ENCODE measurements around the gene DDX3X.
A peak's percentile ranks its signal among the peaks of the same experiment; 100 is the strongest.
"Not testable (repeated sequence)": the region's sequence is repeated elsewhere in the genome, so short reads cannot be mapped to it uniquely, and the experiment has no call there.

Gene DDX3X

DNA sequence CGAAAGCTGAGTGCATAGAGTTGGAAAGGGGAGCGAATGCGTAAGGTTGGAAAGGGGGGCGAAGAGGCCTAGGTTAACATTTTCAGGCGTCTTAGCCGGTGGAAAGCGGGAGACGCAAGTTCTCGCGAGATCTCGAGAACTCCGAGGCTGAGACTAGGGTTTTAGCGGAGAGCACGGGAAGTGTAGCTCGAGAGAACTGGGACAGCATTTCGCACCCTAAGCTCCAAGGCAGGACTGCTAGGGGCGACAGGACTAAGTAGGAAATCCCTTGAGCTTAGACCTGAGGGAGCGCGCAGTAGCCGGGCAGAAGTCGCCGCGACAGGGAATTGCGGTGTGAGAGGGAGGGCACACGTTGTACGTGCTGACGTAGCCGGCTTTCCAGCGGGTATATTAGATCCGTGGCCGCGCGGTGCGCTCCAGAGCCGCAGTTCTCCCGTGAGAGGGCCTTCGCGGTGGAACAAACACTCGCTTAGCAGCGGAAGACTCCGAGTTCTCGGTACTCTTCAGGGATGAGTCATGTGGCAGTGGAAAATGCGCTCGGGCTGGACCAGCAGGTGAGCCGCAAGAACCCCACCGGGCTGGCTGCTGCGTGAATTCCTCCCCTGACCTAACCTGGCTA is at the start of gene DDX3X:
Gene DDX3X (plus strand): TSS at position 419 of the 619 bp plus-strand sequence. CDS start 91 bp downstream, at position 510.
- Histone ChIP-seq H3K4me3 (ENCODE audit: low read length in 2 of 2) (peak within 1 kb of the TSS; percentile 86 to 98), H3K27me3 (ENCODE audit: control insufficient read depth in 1 of 2, insufficient read depth in 2 of 2, low read length in 2 of 2) (no peaks in the 10 kb centered on the region), H3K9me3 (ENCODE audit: control insufficient read depth in 2 of 2, low read length in 2 of 2) (no peaks in the 10 kb centered on the region), H3K36me3 (ENCODE audit: control insufficient read depth in 2 of 2, insufficient read depth in 2 of 2, low read length in 2 of 2) (peaks cover 0 to 4% of the 10 kb centered on the region in 2 donors), H3K9ac (ENCODE audit: low read length in 2 of 2) (peak within 1 kb of the TSS; percentile 99 to 100), H3K4me1 (ENCODE audit: control insufficient read depth, insufficient read depth, low read length) (peaks cover 30% of the 10 kb centered on the region), H3K27ac (ENCODE audit: low read length) (peak within 1 kb of the TSS; percentile 100)

GRCh38 chrX:41285928-41286327 is 48.0 kb upstream of the DDX3X start:
- not testable (repeated sequence) for H3K27ac ChIP-seq (ENCODE audit: low read length); H3K9me3 ChIP-seq (ENCODE audit: control insufficient read depth in 2 of 2, low read length in 2 of 2); H3K36me3 ChIP-seq (ENCODE audit: control insufficient read depth in 2 of 2, insufficient read depth in 2 of 2, low read length in 2 of 2); H3K9ac ChIP-seq (ENCODE audit: low read length in 2 of 2); H3K4me1 ChIP-seq (ENCODE audit: control insufficient read depth, insufficient read depth, low read length); H3K27me3 ChIP-seq (ENCODE audit: control insufficient read depth in 1 of 2, insufficient read depth in 2 of 2, low read length in 2 of 2); H3K4me3 ChIP-seq (ENCODE audit: low read length in 2 of 2)

DNA sequence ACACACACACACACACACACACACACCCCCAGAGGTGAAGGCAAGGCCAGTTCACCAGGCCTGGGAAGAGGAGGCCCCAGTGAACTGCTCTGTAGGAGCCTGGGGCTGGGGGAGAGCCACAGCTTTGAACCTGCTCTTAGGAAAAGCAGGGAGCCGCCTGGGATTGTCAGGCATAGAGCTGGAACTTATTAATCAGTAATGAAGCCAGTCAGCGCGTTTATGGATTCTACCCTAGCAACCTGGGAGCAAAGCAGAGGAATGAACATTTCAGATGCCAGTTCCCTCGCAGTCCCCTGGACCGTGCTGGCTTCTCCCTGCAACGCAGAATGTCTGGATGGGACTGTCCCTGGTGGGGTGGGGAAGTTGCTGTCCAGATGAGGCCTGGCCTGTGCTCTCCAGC is 45.3 kb upstream of the DDX3X start:
- peaks cover 0 to 6% of the 10 kb centered on the region in 2 donors for H3K27me3 ChIP-seq (ENCODE audit: control insufficient read depth in 1 of 2, insufficient read depth in 2 of 2, low read length in 2 of 2)
- H3K36me3 ChIP-seq (ENCODE audit: control insufficient read depth in 2 of 2, insufficient read depth in 2 of 2, low read length in 2 of 2), result no peaks in the 10 kb centered on the region
- no peaks in the 10 kb centered on the region for H3K4me1 ChIP-seq (ENCODE audit: control insufficient read depth, insufficient read depth, low read length)

DNA sequence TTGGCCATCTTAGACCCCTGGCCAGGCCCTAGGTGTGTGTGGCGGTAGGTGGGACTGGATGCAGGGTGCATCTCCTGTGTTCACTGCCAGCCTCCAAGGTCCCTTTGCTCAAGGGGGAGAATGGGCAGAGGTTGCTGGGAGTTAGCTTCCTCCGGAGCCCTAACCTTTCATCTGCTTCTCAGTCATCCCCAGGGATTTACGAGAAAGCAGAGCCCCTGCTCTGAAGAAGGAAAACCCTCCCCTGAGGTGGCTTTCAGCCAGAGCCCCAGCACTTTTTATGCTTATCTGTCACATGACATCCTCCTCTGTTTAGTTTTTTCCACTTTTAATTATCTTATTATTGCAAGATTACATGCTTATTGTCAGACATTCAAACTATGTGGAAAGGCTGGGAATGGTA is 44.9 kb upstream of the DDX3X start:
- H3K9ac ChIP-seq (ENCODE audit: low read length in 2 of 2), result no peak overlapping the region
- H3K4me3 ChIP-seq (ENCODE audit: low read length in 2 of 2), result no peak overlapping the region
- H3K4me1 ChIP-seq (ENCODE audit: control insufficient read depth, insufficient read depth, low read length), result no peaks in the 10 kb centered on the region
- no peaks in the 10 kb centered on the region for H3K36me3 ChIP-seq (ENCODE audit: control insufficient read depth in 2 of 2, insufficient read depth in 2 of 2, low read length in 2 of 2)
- peaks cover 0 to 3% of the 10 kb centered on the region in 2 donors for H3K9me3 ChIP-seq (ENCODE audit: control insufficient read depth in 2 of 2, low read length in 2 of 2)
- H3K27ac ChIP-seq (ENCODE audit: low read length), result no peak overlapping the region
- peaks cover 0 to 6% of the 10 kb centered on the region in 2 donors for H3K27me3 ChIP-seq (ENCODE audit: control insufficient read depth in 1 of 2, insufficient read depth in 2 of 2, low read length in 2 of 2)

More for the DNA sequence above, 45.3 kb upstream of the DDX3X start:
- Histone ChIP-seq H3K9me3 (ENCODE audit: control insufficient read depth in 2 of 2, low read length in 2 of 2) (peaks cover 0 to 3% of the 10 kb centered on the region in 2 donors), H3K27ac (ENCODE audit: low read length) (no peak overlapping the region), H3K4me3 (ENCODE audit: low read length in 2 of 2) (no peak overlapping the region), H3K9ac (ENCODE audit: low read length in 2 of 2) (no peak overlapping the region)

- H3K9ac ChIP-seq (ENCODE audit: low read length in 2 of 2), result no peak overlapping the region
- H3K36me3 ChIP-seq (ENCODE audit: control insufficient read depth in 2 of 2, insufficient read depth in 2 of 2, low read length in 2 of 2), result no peaks in the 10 kb centered on the region
- peaks cover 0 to 6% of the 10 kb centered on the region in 2 donors for H3K27me3 ChIP-seq (ENCODE audit: control insufficient read depth in 1 of 2, insufficient read depth in 2 of 2, low read length in 2 of 2)
- H3K4me3 ChIP-seq (ENCODE audit: low read length in 2 of 2), result no peak overlapping the region
- H3K4me1 ChIP-seq (ENCODE audit: control insufficient read depth, insufficient read depth, low read length), result no peaks in the 10 kb centered on the region
- H3K27ac ChIP-seq (ENCODE audit: low read length), result no peak overlapping the region
- H3K9me3 ChIP-seq (ENCODE audit: control insufficient read depth in 2 of 2, low read length in 2 of 2), result peaks cover 0 to 3% of the 10 kb centered on the region in 2 donors
Measured at GRCh38 chrX:41291309-41291708, 42.7 kb upstream of the DDX3X start.

DNA sequence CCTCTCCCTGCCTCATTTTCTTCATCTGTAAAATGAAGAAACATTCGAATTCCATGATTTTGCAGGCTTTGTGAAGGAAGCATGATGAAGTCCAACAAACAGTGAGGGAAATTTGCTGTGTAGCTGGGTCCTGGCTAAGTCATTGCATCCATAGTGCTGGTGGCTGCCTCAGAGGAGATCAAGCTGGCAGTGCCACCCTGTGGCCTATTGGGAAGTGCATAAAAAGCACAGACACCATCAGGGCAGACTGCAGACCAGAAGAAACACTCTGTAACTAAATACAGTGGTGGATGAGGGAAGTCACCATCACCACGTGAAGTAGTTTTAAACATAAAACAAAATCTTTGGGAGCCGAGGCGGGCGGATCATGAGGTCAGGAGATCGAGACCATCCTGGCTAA is 40.7 kb upstream of the DDX3X start:
- peaks cover 0 to 6% of the 10 kb centered on the region in 2 donors for H3K27me3 ChIP-seq (ENCODE audit: control insufficient read depth in 1 of 2, insufficient read depth in 2 of 2, low read length in 2 of 2)
- no peak overlapping the region for H3K4me3 ChIP-seq (ENCODE audit: low read length in 2 of 2)
- no peak overlapping the region for H3K27ac ChIP-seq (ENCODE audit: low read length)
- H3K9ac ChIP-seq (ENCODE audit: low read length in 2 of 2), result no peak overlapping the region
- no peaks in the 10 kb centered on the region for H3K4me1 ChIP-seq (ENCODE audit: control insufficient read depth, insufficient read depth, low read length)
- peaks cover 0 to 3% of the 10 kb centered on the region in 2 donors for H3K9me3 ChIP-seq (ENCODE audit: control insufficient read depth in 2 of 2, low read length in 2 of 2)
- H3K36me3 ChIP-seq (ENCODE audit: control insufficient read depth in 2 of 2, insufficient read depth in 2 of 2, low read length in 2 of 2), result no peaks in the 10 kb centered on the region

DNA sequence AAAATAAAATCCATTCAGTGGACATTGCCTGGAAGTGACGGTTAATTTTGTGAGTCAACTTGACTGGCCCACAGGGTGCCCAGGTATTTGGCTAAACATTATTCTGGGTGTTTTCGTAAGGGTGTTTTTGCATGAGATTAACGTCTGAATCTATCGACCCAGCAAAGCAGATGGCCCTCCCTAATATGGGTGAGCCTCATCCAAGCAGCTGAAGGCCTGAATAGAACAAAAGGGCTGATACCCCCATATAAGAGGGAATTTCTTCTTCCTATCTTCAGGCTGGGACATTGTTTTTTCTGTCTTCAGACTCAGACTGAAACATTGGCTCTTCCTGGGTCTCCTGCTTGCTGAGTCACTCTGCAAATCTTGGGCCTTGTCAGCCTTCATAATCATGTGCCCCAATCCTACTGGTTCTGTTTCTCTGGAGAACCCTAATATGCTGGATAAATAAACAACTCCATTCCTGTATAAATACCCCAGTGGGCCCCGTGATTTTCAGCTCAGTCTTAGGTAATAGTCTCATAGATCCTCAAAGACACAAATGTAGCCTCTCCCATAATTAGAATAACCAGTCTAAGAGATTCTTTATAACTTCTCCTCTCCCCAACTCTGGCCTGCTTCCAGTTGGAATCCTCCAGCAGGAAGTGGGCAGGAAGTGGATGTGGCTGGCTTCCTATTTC is 33.1 kb upstream of the DDX3X start:
- Histone ChIP-seq H3K27me3 (ENCODE audit: control insufficient read depth in 1 of 2, insufficient read depth in 2 of 2, low read length in 2 of 2) (peaks cover 0 to 2% of the 10 kb centered on the region in 2 donors), H3K4me3 (ENCODE audit: low read length in 2 of 2) (no peak overlapping the region), H3K9ac (ENCODE audit: low read length in 2 of 2) (no peak overlapping the region), H3K27ac (ENCODE audit: low read length) (no peak overlapping the region), H3K36me3 (ENCODE audit: control insufficient read depth in 2 of 2, insufficient read depth in 2 of 2, low read length in 2 of 2) (no peaks in the 10 kb centered on the region), H3K9me3 (ENCODE audit: control insufficient read depth in 2 of 2, low read length in 2 of 2) (no peaks in the 10 kb centered on the region), H3K4me1 (ENCODE audit: control insufficient read depth, insufficient read depth, low read length) (no peaks in the 10 kb centered on the region)

DNA sequence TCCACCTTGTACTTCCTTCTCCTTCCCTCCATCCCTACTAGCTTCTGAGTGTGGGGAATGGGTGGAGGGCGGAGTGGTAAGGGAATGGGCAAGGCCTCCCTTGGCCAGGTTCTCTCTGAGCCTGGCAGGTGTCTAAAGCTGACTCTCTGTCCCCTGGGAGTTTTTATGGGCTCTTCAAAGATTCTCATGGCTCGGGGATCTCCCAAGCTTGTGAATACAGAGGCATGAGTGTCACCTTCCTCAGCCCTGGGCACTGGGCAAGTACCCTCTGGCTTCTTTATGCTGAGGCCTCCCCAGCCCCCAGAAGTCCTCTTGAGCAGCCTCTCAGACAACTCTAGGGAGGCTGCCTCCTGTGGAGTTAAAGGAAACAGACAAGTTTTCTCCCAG is 32.5 kb upstream of the DDX3X start:
- H3K4me1 ChIP-seq (ENCODE audit: control insufficient read depth, insufficient read depth, low read length), result no peaks in the 10 kb centered on the region
- no peaks in the 10 kb centered on the region for H3K9me3 ChIP-seq (ENCODE audit: control insufficient read depth in 2 of 2, low read length in 2 of 2)
- H3K27me3 ChIP-seq (ENCODE audit: control insufficient read depth in 1 of 2, insufficient read depth in 2 of 2, low read length in 2 of 2), result peaks cover 0 to 2% of the 10 kb centered on the region in 2 donors
- no peak overlapping the region for H3K27ac ChIP-seq (ENCODE audit: low read length)
- no peaks in the 10 kb centered on the region for H3K36me3 ChIP-seq (ENCODE audit: control insufficient read depth in 2 of 2, insufficient read depth in 2 of 2, low read length in 2 of 2)
- H3K4me3 ChIP-seq (ENCODE audit: low read length in 2 of 2), result no peak overlapping the region
- H3K9ac ChIP-seq (ENCODE audit: low read length in 2 of 2), result no peak overlapping the region

GRCh38 chrX:41302370-41302769 is 31.6 kb upstream of the DDX3X start:
- H3K9ac ChIP-seq (ENCODE audit: low read length in 2 of 2), result no peak overlapping the region
- no peaks in the 10 kb centered on the region for H3K36me3 ChIP-seq (ENCODE audit: control insufficient read depth in 2 of 2, insufficient read depth in 2 of 2, low read length in 2 of 2)
- no peaks in the 10 kb centered on the region for H3K9me3 ChIP-seq (ENCODE audit: control insufficient read depth in 2 of 2, low read length in 2 of 2)
- peaks cover 0 to 2% of the 10 kb centered on the region in 2 donors for H3K27me3 ChIP-seq (ENCODE audit: control insufficient read depth in 1 of 2, insufficient read depth in 2 of 2, low read length in 2 of 2)
- H3K4me1 ChIP-seq (ENCODE audit: control insufficient read depth, insufficient read depth, low read length), result no peaks in the 10 kb centered on the region
- H3K27ac ChIP-seq (ENCODE audit: low read length), result no peak overlapping the region
- no peak overlapping the region for H3K4me3 ChIP-seq (ENCODE audit: low read length in 2 of 2)

GRCh38 chrX:41303013-41303412 is 30.9 kb upstream of the DDX3X start:
- Histone ChIP-seq H3K36me3 (ENCODE audit: control insufficient read depth in 2 of 2, insufficient read depth in 2 of 2, low read length in 2 of 2) (no peaks in the 10 kb centered on the region), H3K4me3 (ENCODE audit: low read length in 2 of 2) (no peak overlapping the region), H3K9ac (ENCODE audit: low read length in 2 of 2) (no peak overlapping the region), H3K27ac (ENCODE audit: low read length) (no peak overlapping the region), H3K4me1 (ENCODE audit: control insufficient read depth, insufficient read depth, low read length) (no peaks in the 10 kb centered on the region), H3K9me3 (ENCODE audit: control insufficient read depth in 2 of 2, low read length in 2 of 2) (no peaks in the 10 kb centered on the region), H3K27me3 (ENCODE audit: control insufficient read depth in 1 of 2, insufficient read depth in 2 of 2, low read length in 2 of 2) (peaks cover 0 to 2% of the 10 kb centered on the region in 2 donors)

DNA sequence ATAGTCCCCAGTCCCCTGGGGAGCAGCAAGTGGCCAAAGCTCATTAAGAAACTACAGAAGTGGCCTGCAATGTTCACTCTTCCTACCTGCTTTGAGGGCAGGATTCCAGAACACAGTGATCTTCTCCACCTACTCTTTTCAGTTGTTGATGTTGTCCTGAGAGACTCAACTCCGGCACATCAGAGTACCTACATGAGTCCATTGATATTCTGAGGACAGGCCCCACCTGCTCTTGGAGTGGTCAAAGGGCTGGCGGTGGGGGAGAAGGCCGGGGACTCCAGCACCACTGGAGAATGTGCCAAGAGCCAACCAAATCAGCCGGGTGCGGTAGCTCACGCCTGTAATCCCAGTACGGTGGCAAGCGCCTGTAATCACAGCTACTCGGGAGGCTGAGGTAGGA is 29.8 kb upstream of the DDX3X start:
- no peak overlapping the region for H3K4me3 ChIP-seq (ENCODE audit: low read length in 2 of 2)
- H3K4me1 ChIP-seq (ENCODE audit: control insufficient read depth, insufficient read depth, low read length), result no peaks in the 10 kb centered on the region

More for the DNA sequence above, 29.8 kb upstream of the DDX3X start:
- Histone ChIP-seq H3K27me3 (ENCODE audit: control insufficient read depth in 1 of 2, insufficient read depth in 2 of 2, low read length in 2 of 2) (peaks cover 0 to 5% of the 10 kb centered on the region in 2 donors), H3K9me3 (ENCODE audit: control insufficient read depth in 2 of 2, low read length in 2 of 2) (no peaks in the 10 kb centered on the region), H3K27ac (ENCODE audit: low read length) (no peak overlapping the region), H3K9ac (ENCODE audit: low read length in 2 of 2) (no peak overlapping the region), H3K36me3 (ENCODE audit: control insufficient read depth in 2 of 2, insufficient read depth in 2 of 2, low read length in 2 of 2) (no peaks in the 10 kb centered on the region)

Measured in stomach smooth muscle (tissue), 2 donors.